ENCODE data around the gene TBC1D30.

The TBC1D30 gene

DNA sequence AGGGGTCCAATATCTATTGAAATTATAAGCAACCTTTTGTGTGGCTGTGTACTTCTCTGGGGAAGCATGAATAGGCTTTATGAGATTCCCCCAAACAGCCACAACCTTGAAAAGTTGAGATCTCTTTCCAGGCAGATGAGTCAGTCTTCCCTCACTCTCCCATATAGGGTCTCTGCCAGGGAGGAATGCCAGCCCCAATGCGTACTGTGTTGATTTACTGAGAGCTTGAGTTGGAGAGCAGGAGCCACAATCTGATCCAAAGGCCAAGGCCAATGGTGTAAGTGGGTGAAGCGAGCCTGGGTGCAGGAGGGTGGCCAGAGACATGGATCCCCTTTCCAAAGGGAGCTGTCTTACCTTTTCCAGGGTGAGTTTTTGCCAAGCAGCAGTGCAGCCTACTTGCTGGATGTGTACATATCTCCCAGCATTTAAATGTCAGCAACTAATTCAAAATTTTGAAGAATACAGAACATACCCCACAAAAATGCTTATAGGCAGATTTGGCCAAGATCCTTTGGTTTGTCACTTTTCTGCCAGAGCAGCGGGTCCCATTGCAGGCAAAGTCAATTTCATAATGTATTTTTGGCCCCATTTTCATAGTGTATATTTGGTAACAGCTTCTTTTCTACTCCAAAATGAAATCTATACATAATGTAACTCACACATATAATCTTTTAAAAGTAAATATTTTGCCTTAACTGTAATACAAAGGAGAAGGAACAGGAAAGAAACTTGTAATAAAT lies 88.2 kb downstream of the TBC1D30 start:
- no peak for DNase-seq

GRCh38 chr12:64915242-64915641 lies 90.8 kb downstream of the TBC1D30 start:
- DNase-seq, result no peak

GRCh38 chr12:64916411-64917261 lies 92.2 kb downstream of the TBC1D30 start:
- DNase-seq, result no peak

- no peak for DNase-seq
Observed at GRCh38 chr12:64918344-64918743, 93.9 kb downstream of the TBC1D30 start.

- no peak for DNase-seq
Observed at GRCh38 chr12:64918801-64919200, 94.4 kb downstream of the TBC1D30 start.

DNA sequence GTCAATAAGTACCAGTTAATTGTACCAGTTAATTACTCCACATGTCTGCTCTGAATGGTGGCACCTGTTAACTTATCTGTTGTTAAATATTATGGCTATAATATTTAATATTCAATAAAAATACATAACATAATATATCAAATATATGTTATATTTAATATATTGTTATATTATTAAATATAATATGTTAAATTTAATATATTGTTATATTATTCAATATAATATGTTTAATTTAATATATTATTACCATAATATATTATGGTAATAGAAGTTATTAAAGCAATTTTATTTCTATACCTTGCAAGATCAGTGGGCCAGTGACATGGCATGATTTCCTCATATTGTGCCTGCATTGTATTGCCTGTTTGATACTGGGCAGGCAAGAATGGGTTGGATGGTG lies 98.4 kb downstream of the TBC1D30 start:
- DNase-seq, result no peak

DNA sequence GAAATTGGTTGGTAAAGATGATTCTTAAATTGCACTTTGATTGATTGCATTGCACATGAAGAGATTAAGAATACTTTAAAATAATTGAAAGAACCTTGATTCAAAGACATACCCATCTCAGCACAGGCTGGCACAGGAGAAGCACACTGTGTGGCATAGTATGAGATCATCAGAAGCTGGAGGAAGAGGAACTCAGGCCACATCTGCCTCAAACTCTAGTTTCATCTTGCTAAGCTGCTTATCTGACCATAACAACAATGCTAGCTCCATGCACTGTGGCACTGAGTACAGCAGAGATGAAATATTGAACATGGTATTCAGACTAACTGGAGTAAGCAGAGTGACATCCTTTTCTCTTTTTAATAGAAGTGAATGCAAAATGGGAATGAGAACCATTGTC lies 99.1 kb downstream of the TBC1D30 start:
- no peak for DNase-seq

Measured in NCI-H1092 treated with DMSO at 0.1 percent for 48 hours (cell line).